Vagina (tissue), 2 donors: ENCODE results near the gene KIF26A. TPM values are rescaled to one million over a fixed set of nuclear protein-coding genes. Genes with fewer than 3 reads are reported as not detected.

Experiments used
- DNase-seq, 2 donors: peaks; one replicate each; pipeline ENCODE4 v3.0.0-alpha.2; 2017; ENCODE audit errors: extremely low spot score in 2 of 2
- H3K27ac ChIP-seq: fragments of 200-600 bp; sonication (generic); one replicate; pipeline ENCODE4 v1.5.1; 2019
- H3K27me3 ChIP-seq: fragments of 200-600 bp; sonication (generic); one replicate; pipeline ENCODE4 v1.5.1; 2019
- H3K36me3 ChIP-seq, 2 donors: fragments of 200-600 bp; sonication (generic); one replicate each; pipeline ENCODE4 v1.5.1; 2017 to 2019
- H3K4me1 ChIP-seq: fragments of 200-600 bp; sonication (generic); one replicate; pipeline ENCODE4 v1.5.1; 2019
- H3K4me3 ChIP-seq, 2 donors: fragments of 200-600 bp; sonication (generic); 1 replicate in 1 of 2; 2 replicates in 1 of 2; pipeline ENCODE4 v1.5.1; 2016 to 2019
- H3K9me3 ChIP-seq: fragments of 200-600 bp; sonication (generic); one replicate; pipeline ENCODE4 v1.5.1; 2019
- POLR2A ChIP-seq, 2 donors: fragments of 450-650 bp; IDR thresholded peaks; one replicate each; pipeline ENCODE4 v1.6.1; 2017; ENCODE audit warnings: antibody characterized with exemption in 2 of 2, mild to moderate bottlenecking in 2 of 2, moderate library complexity in 2 of 2
- POLR2AphosphoS5 ChIP-seq, 2 donors: sonication (generic); formaldehyde crosslinking; IDR thresholded peaks; one replicate each; pipeline ENCODE4 v1.9.0; 2017; ENCODE audit warnings: antibody characterized with exemption in 2 of 2, mild to moderate bottlenecking in 2 of 2, low read depth in 1 of 2; ENCODE audit not compliant: insufficient read depth in 1 of 2
- intact Hi-C: fragments of 100-400 bp; cut with DNase I; formaldehyde crosslinking; loops from one replicate; pipeline ENCODE4 v1.15.1; 2023
- total RNA-seq: library from RNA; depleted of rRNA; stranded (reverse); fragments of >200 nt; gene quantifications from one replicate; pipeline ENCODE4 v1.2.3, GENCODE V29; 2016
- TF ChIP-seq, protein P1 (sequence below), 3 experiments: fragments of 450-650 bp in 2 of 3; fragments of 200-600 bp in 1 of 3; sonication (generic) in 1 of 3; IDR thresholded peaks; one replicate each; pipeline ENCODE4 v1.5.1; 2017 to 2019; ENCODE audit warnings: antibody characterized with exemption in 3 of 3, mild to moderate bottlenecking in 2 of 3, moderate library complexity in 2 of 3

KIF26A gene
- total RNA-seq, 1 donor from 2014 or later, result 2.7 TPM

DNA sequence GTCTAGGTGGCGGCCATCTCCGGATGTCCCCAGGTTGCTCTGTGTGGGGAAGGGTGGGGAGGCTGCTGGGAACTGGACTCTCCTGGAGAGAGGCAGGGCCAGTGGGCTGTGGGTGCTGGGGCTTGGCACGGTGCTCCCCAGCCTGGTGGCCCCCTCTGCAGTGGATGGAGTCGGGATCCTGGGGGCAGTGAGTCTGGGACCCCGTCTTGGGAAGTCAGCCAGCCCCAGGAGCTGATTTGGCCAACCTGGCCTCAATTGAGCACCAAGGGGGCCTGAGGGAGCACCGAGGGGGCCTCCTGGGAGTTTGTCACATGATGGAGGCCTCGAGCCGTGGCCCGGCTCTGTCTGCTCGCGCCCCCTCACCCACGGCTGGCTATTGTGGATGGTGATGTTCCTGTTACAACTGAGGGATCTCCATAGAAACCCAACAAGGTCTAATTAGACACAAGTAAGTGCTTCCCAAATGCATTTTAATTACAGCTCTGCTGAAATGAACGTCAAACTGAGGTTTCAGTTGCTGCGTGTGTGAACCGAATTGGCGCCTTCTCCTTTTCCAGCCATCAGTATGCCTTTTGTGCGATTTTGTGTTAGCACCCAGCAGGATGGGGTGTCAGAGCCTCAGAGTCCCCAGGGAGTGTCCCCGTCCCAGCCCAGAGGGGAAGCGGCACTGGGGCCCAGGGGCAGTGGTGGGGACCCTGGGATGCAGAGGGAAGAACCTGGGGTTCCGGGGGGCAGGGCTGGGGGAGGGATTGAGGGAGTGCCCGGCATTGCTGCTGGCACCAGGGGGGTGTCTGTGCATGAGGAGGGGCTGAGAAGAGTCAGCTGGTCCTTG is 71.8 kb downstream of the KIF26A start:
- intact Hi-C loops, result no loop called here
- Histone ChIP-seq H3K4me3 (no peak overlapping the region), H3K27ac (no peak overlapping the region), H3K9me3 (no peaks in the 10 kb centered on the region), H3K4me1 (no peaks in the 10 kb centered on the region), H3K36me3 (no peaks in the 10 kb centered on the region), H3K27me3 (no peaks in the 10 kb centered on the region)
- DNase-seq, result no peak
- TF ChIP-seq POLR2A (IDR thresholded peaks at IDR 0.05), result no peak
- TF ChIP-seq, protein P1, sequence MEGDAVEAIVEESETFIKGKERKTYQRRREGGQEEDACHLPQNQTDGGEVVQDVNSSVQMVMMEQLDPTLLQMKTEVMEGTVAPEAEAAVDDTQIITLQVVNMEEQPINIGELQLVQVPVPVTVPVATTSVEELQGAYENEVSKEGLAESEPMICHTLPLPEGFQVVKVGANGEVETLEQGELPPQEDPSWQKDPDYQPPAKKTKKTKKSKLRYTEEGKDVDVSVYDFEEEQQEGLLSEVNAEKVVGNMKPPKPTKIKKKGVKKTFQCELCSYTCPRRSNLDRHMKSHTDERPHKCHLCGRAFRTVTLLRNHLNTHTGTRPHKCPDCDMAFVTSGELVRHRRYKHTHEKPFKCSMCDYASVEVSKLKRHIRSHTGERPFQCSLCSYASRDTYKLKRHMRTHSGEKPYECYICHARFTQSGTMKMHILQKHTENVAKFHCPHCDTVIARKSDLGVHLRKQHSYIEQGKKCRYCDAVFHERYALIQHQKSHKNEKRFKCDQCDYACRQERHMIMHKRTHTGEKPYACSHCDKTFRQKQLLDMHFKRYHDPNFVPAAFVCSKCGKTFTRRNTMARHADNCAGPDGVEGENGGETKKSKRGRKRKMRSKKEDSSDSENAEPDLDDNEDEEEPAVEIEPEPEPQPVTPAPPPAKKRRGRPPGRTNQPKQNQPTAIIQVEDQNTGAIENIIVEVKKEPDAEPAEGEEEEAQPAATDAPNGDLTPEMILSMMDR (IDR thresholded peaks at IDR 0.05), result no peak
- TF ChIP-seq POLR2AphosphoS5 (IDR thresholded peaks at IDR 0.05; ENCODE audit: insufficient read depth in 1 of 2, low read depth in 1 of 2), result no peak

DNA sequence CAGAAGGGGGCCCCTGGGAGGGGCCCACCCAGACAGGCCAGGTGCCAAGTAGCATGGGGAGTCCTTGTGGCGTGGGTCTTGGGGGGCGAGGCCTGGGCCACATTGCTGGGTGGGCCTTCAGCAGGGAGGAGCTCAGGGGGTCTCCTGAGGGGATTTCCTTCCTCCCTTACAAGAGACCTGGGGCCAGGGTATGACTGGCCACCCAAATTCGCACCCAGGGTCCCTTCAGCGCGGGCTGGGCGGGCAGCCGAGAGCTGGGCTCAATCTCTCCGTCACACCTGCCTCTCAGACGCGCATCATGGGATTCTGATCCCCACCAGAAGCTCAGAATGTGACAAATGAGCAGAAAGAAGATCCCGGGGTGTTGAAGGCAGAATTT is 72.4 kb downstream of the KIF26A start:
- intact Hi-C loops, result no loop called here
- no peaks in the 10 kb centered on the region for H3K9me3 ChIP-seq
- no peak for DNase-seq
- no peaks in the 10 kb centered on the region for H3K27me3 ChIP-seq
- no peak overlapping the region for H3K27ac ChIP-seq
- TF ChIP-seq, protein P1 (IDR thresholded peaks at IDR 0.05), result no peak
- TF ChIP-seq POLR2A (IDR thresholded peaks at IDR 0.05), result no peak
- no peak for TF ChIP-seq POLR2AphosphoS5 (IDR thresholded peaks at IDR 0.05; ENCODE audit: insufficient read depth in 1 of 2, low read depth in 1 of 2)
- H3K4me1 ChIP-seq, result no peaks in the 10 kb centered on the region
- no peak overlapping the region for H3K4me3 ChIP-seq
- no peaks in the 10 kb centered on the region for H3K36me3 ChIP-seq

DNA sequence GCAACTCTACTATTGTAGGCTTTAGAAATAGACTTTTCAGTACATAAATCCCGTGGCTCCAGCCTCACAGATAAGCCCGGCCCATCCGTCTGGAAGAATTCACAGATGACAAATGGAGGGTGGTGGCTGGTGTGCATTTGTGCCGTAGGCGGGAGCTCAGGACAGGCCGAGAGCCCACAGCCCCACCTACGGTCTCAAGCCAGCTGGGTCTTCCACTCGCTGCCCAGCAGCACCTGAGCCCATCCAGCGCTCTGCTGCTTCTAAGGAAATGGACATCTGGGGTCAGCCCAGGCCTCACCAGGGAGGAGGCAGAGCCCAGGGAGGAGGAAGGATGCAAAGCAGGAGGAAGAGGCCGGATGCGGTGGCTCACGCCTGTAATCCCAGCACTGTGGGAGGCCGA is 72.8 kb downstream of the KIF26A start:
- Histone ChIP-seq H3K4me1 (no peaks in the 10 kb centered on the region), H3K36me3 (no peaks in the 10 kb centered on the region), H3K27ac (no peak overlapping the region), H3K4me3 (no peak overlapping the region), H3K27me3 (no peaks in the 10 kb centered on the region), H3K9me3 (no peaks in the 10 kb centered on the region)
- intact Hi-C loops, result no loop called here
- TF ChIP-seq, protein P1 (IDR thresholded peaks at IDR 0.05), result no peak
- no peak for TF ChIP-seq POLR2A (IDR thresholded peaks at IDR 0.05)
- DNase-seq, result no peak

DNA sequence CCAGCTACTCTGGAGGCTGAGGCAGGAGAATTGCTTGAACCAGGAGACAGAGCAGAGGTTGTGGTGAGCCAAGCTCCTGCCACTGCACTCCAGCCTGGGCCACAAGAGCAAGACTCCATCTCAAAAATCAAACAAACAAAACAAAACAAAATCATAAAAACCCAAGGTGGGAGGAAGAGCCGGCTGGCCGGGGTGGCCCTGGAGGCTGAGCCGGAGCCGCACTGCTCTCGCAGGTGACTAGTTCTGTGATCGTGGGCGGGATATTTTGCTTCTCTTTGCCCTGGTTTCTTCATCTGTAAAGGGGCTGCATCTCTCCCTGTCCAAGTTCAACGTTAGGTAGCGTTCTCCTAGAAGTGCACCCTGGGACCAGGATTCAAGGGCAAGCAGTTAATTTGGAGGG is 73.4 kb downstream of the KIF26A start:
- DNase-seq, result no peak
- intact Hi-C loops, result no loop called here
- TF ChIP-seq POLR2AphosphoS5 (IDR thresholded peaks at IDR 0.05; ENCODE audit: insufficient read depth in 1 of 2, low read depth in 1 of 2) (no peak), POLR2A (IDR thresholded peaks at IDR 0.05) (no peak)
- TF ChIP-seq, protein P1 (IDR thresholded peaks at IDR 0.05), result no peak

More for the DNA sequence above, 73.4 kb downstream of the KIF26A start:
- Histone ChIP-seq H3K9me3 (no peaks in the 10 kb centered on the region), H3K4me1 (no peaks in the 10 kb centered on the region), H3K36me3 (no peaks in the 10 kb centered on the region), H3K27me3 (no peaks in the 10 kb centered on the region), H3K27ac (no peak overlapping the region), H3K4me3 (no peak overlapping the region)
